Ishikawa (cell line): ENCODE data around the gene TRDMT1.

ENCODE experiments used
- CEBPB ChIP-seq: IDR thresholded peaks from 2 replicates; pipeline ENCODE4 v1.6.1; 2012
- CREB1 ChIP-seq: IDR thresholded peaks from 2 replicates; pipeline ENCODE4 v1.6.1; 2012; ENCODE audit warnings: low read depth
- EGR1 ChIP-seq: IDR thresholded peaks from 2 replicates; pipeline ENCODE4 v1.6.1; 2012
- EP300 ChIP-seq: IDR thresholded peaks from 2 replicates; pipeline ENCODE4 v1.6.1; 2012; ENCODE audit warnings: borderline replicate concordance
- FOXM1 ChIP-seq: IDR thresholded peaks from 2 replicates; pipeline ENCODE4 v1.6.1; 2012; ENCODE audit warnings: low read depth, borderline replicate concordance
- MAX ChIP-seq: IDR thresholded peaks from 2 replicates; pipeline ENCODE4 v1.6.1; 2012
- NFIC ChIP-seq: IDR thresholded peaks from 2 replicates; pipeline ENCODE4 v1.6.1; 2012
- RAD21 ChIP-seq: IDR thresholded peaks from 2 replicates; pipeline ENCODE4 v1.6.1; 2012; ENCODE audit warnings: low read depth
- REST ChIP-seq: IDR thresholded peaks from 2 replicates; pipeline ENCODE4 v1.6.1; 2012; ENCODE audit warnings: low read depth, mild to moderate bottlenecking
- TAF1 ChIP-seq: IDR thresholded peaks from 2 replicates; pipeline ENCODE4 v1.6.1; 2012; ENCODE audit warnings: low read depth, mild to moderate bottlenecking
- TCF12 ChIP-seq: IDR thresholded peaks from 2 replicates; pipeline ENCODE4 v1.6.1; 2012; ENCODE audit warnings: low read depth
- TEAD4 ChIP-seq: IDR thresholded peaks from 2 replicates; pipeline ENCODE4 v1.6.1; 2012
- YY1 ChIP-seq: IDR thresholded peaks from 2 replicates; pipeline ENCODE4 v1.6.1; 2012; ENCODE audit warnings: low read depth
- ZBTB7A ChIP-seq: IDR thresholded peaks from 2 replicates; pipeline ENCODE4 v1.6.1; 2012; ENCODE audit warnings: low read depth
- TF ChIP-seq, protein P1 (sequence below): IDR thresholded peaks from 2 replicates; pipeline ENCODE4 v1.6.1; 2012

TRDMT1 gene

GRCh38 chr10:17129741-17130140 lies 71.7 kb downstream of the TRDMT1 start, which contains the start of gene CUBN:
CUBN (minus strand) TSS chr10:17129811; CDS start chr10:17129765, 46 bp downstream.
- no peak for TF ChIP-seq YY1
- TF ChIP-seq, protein P1, sequence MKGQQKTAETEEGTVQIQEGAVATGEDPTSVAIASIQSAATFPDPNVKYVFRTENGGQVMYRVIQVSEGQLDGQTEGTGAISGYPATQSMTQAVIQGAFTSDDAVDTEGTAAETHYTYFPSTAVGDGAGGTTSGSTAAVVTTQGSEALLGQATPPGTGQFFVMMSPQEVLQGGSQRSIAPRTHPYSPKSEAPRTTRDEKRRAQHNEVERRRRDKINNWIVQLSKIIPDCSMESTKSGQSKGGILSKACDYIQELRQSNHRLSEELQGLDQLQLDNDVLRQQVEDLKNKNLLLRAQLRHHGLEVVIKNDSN = no peak

DNA sequence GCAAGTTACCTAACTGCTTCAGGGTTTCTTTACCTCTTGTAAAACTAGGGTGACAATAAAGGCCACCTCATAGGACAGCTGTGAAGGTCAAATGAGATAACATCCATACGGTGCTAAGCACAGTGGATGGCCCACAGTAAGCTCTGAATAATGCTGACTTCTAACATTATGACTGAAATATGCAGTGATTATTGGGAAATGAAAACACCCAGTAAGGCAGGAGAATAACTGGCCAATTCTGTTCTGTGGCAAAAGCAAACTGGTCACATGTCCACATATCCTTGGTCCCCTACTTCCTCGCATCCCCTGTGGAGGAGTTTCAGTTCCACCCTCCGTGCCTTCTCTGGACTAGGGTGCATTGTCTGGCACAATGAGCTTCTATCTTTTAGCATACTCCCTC lies 73.2 kb downstream of the TRDMT1 start:
- no peak for TF ChIP-seq MAX
- no peak for TF ChIP-seq RAD21
- no peak for TF ChIP-seq CEBPB
- TF ChIP-seq EP300 = no peak
- no peak for TF ChIP-seq YY1
- TF ChIP-seq TEAD4 = no peak
- TF ChIP-seq, protein P1 = no peak

- no peak for TF ChIP-seq REST
- no peak for TF ChIP-seq RAD21
- no peak for TF ChIP-seq NFIC
- TF ChIP-seq EP300 = no peak
- TF ChIP-seq TEAD4 = no peak
- TF ChIP-seq EGR1 = no peak
- no peak for TF ChIP-seq CREB1
These were observed 75.1 kb downstream of the TRDMT1 start for GRCh38 chr10:17126327-17126726.

DNA sequence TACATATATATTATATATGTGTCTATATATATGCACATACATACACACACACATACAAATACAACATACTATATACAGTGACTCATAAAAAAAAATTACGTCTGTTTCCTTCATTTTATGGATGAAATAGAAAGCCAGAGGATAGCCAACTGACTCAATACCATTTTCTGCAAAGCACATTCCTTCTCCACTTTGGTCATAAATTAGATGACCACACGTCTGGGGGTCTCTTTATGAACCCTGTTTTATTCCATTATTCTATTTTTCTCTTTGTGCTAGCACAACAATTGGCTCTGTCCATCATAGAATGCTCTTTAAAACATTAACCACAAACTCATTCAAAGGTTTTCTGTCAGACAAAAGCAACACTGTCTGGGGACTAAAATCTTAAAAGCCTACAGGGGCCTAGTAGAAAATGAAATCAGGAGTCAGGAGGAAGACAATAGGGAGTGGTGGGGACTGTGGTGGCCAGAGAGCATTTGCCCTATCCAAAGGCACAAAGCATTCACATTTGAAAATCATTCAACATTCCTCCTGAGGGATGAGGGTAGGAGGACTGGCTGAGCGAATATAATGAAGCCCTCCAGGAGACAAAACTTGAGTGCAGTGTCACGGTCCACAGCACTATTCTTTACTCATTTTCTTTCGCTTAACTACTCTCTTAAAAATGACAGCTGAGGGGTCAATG lies 76.1 kb downstream of the TRDMT1 start:
- TF ChIP-seq TEAD4 (no peak), ZBTB7A (no peak), EP300 (no peak), EGR1 (no peak), CEBPB (no peak), RAD21 (no peak), REST (no peak), NFIC (no peak), FOXM1 (no peak), MAX (no peak), YY1 (no peak), TCF12 (no peak), TAF1 (no peak), CREB1 (no peak)
- TF ChIP-seq, protein P1 = no peak

DNA sequence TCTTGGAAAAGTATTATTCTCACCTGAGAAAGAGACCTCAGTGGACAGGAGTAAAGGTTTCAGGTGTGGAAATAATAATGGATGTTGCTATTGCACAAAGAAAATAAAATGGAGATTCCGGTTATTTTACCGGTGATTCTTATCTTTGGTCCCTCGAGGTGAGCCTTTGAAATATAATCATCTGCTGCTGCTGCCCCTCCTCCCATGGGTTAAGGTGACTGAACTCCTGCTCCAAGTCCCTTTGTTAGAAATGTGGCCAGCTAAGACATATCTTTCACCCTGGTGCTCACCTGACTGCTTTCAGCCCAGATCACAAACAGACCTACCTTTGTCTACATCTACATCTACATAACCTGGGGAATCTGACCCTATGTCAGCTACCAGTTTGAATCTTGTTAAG lies 77.5 kb downstream of the TRDMT1 start:
- no peak for TF ChIP-seq EGR1

DNA sequence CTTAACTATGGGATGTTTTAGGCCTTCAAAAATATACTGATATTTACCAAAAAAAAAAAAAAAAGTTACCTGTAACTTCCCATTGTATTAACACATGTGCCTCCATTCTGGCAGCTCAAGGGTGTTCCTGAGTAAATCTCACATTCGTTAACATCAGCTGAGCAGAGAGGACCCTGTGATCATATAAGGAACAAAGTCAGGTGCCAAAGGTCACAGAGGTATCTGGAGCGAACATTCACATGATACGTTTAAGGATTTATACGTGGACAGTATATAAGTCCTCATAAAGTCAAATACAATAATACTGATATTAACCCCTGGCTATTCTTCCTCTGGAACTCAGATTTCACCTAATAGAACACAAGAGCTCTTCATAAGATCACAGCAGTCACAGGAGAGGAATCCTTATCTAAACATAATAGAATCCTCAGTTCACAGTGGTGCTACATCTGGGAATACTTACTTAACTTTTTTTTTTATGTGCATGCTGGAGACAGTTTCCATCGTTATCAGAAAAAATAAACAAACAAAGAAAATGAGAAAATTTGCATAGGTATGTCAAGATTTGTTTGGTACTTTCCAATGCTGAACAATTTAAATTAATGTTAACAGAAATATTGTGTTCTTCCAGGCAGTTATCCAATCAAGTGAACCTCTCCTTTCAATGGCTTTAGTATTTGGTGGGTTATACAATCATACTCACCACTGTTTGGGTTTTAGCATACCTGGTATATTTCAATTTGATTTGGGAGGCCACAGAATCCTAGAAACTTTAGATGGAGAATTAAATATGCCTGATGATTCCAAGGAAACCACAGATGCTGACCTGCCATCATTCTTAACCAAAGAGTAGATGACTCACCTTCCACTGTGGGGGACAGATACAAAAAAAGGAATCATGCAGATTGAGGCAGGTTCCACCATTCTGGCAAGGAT lies 78.5 kb downstream of the TRDMT1 start:
- no peak for TF ChIP-seq ZBTB7A
- no peak for TF ChIP-seq YY1
- no peak for TF ChIP-seq CREB1
- TF ChIP-seq EP300 = no peak
- no peak for TF ChIP-seq TCF12
- TF ChIP-seq FOXM1 = no peak
- TF ChIP-seq REST = no peak
- TF ChIP-seq RAD21 = no peak
- TF ChIP-seq, protein P1 = no peak
- TF ChIP-seq NFIC = no peak
- TF ChIP-seq MAX = no peak
- no peak for TF ChIP-seq CEBPB
- TF ChIP-seq EGR1 = no peak
- TF ChIP-seq TAF1 = no peak
- TF ChIP-seq TEAD4 = no peak
